ENCODE measurements around the gene ODF4. TPM values are rescaled to one million over a fixed set of nuclear protein-coding genes. Genes with fewer than 3 reads are reported as not detected.

Gene ODF4
- total RNA-seq, 1 donor from 2014 or later, result not detected

DNA sequence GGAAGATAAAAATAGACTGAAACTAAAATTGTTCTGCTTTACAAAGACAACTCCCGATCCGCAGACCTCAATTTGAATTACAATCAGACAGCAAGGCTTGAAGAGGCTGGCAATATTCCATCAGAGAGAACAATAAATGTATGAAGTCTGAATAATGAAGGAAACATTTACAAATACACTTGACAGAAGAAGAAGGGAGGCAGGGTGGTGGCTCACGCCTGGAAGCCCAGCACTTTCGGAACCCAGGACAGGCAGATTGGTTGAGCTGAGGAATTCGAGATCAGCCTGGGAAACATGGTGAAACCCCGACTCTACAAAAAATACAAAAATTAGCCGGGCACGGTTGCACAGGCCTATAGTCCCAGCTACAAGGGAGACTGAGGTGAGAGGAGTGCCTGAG lies 14.6 kb downstream of the ODF4 start:
- Mint-ChIP-seq H3K27ac (ENCODE audit: unreplicated experiment) (no peak overlapping the region), H3K4me1 (ENCODE audit: unreplicated experiment) (peaks cover 12% of the 10 kb centered on the region), H3K36me3 (ENCODE audit: low read depth, unreplicated experiment) (no peaks in the 10 kb centered on the region), H3K4me3 (ENCODE audit: unreplicated experiment) (no peak overlapping the region), H3K27me3 (ENCODE audit: unreplicated experiment) (no peaks in the 10 kb centered on the region), H3K9me3 (ENCODE audit: unreplicated experiment) (no peaks in the 10 kb centered on the region)
- TF ChIP-seq, protein P1, sequence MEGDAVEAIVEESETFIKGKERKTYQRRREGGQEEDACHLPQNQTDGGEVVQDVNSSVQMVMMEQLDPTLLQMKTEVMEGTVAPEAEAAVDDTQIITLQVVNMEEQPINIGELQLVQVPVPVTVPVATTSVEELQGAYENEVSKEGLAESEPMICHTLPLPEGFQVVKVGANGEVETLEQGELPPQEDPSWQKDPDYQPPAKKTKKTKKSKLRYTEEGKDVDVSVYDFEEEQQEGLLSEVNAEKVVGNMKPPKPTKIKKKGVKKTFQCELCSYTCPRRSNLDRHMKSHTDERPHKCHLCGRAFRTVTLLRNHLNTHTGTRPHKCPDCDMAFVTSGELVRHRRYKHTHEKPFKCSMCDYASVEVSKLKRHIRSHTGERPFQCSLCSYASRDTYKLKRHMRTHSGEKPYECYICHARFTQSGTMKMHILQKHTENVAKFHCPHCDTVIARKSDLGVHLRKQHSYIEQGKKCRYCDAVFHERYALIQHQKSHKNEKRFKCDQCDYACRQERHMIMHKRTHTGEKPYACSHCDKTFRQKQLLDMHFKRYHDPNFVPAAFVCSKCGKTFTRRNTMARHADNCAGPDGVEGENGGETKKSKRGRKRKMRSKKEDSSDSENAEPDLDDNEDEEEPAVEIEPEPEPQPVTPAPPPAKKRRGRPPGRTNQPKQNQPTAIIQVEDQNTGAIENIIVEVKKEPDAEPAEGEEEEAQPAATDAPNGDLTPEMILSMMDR (IDR thresholded peaks at IDR 0.05; ENCODE audit: unreplicated experiment), result no peak
- DNase-seq (ENCODE audit: low spot score), result no peak

DNA sequence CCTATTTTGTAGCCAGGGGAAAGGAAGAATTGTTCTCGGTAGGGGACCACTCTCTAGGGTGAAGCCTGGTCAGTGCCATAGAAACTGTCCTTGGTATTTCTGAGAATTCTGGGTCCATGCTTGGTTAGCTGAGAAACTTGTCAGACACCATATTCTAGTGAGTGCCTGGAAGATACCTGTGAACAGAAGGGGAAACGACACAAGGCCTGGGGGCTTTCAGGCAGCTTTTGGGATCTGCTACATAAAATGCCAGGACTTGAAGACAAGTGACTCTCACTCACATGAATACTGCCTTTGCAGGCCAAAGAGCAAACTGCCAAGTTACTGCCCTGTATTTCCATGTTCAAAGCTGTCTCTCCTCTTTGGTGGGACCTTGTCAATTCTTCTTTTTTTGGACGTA lies 18.3 kb downstream of the ODF4 start:
- H3K27me3 Mint-ChIP-seq (ENCODE audit: unreplicated experiment), result peaks cover 1% of the 10 kb centered on the region
- TF ChIP-seq, protein P1 (IDR thresholded peaks at IDR 0.05; ENCODE audit: unreplicated experiment), result no peak
- no peak overlapping the region for H3K4me3 Mint-ChIP-seq (ENCODE audit: unreplicated experiment)
- H3K9me3 Mint-ChIP-seq (ENCODE audit: unreplicated experiment), result no peaks in the 10 kb centered on the region
- no peaks in the 10 kb centered on the region for H3K36me3 Mint-ChIP-seq (ENCODE audit: low read depth, unreplicated experiment)
- H3K27ac Mint-ChIP-seq (ENCODE audit: unreplicated experiment), result peak overlapping the region; percentile 100
- no peak for DNase-seq (ENCODE audit: low spot score)
- H3K4me1 Mint-ChIP-seq (ENCODE audit: unreplicated experiment), result peaks cover 47% of the 10 kb centered on the region

DNA sequence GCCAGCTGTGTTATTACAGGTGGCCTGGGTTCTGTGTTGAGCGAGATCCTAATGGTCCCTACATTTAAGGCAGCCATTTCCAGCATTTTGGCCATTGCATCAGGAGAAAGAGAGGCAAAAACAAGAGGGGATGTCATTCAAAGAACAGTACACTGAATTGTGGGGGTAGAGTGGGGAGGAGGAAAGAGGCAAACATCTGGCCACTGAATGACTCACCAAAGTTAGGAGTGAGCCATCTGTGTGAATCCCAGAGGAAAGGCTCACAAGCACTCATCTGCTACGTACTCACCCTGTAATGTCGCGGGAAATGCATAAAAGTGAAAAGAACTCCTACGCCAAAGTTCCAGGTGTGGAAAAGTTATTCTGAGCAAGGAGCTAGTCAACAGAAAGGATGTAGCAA lies 20.1 kb downstream of the ODF4 start:
- Mint-ChIP-seq H3K9me3 (ENCODE audit: unreplicated experiment) (no peaks in the 10 kb centered on the region), H3K27me3 (ENCODE audit: unreplicated experiment) (peaks cover 1% of the 10 kb centered on the region), H3K36me3 (ENCODE audit: low read depth, unreplicated experiment) (no peaks in the 10 kb centered on the region), H3K27ac (ENCODE audit: unreplicated experiment) (peak overlapping the region; percentile 100), H3K4me3 (ENCODE audit: unreplicated experiment) (peak overlapping the region; percentile 81), H3K4me1 (ENCODE audit: unreplicated experiment) (peaks cover 48% of the 10 kb centered on the region)
- DNase-seq (ENCODE audit: low spot score), result peak; percentile 31
- TF ChIP-seq, protein P1 (IDR thresholded peaks at IDR 0.05; ENCODE audit: unreplicated experiment), result no peak

DNA sequence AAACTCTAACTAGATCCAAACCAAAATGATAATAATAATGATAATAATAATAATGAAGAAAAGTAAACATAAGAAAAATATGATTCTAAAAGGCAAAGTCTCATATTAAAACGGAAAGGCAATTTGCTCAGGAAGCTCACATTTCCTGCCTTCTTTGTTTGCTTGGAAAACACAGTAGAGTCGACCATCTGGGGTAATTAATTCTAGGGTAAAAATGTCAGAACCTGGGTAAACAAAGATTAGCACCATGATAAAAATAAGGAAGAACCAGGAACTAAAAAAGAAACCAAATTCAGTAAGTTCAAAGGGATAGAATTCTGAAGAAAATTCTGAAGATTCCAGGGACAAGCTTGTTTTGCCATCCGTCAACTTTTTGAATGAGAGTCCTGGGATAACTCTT lies 20.6 kb downstream of the ODF4 start:
- no peaks in the 10 kb centered on the region for H3K9me3 Mint-ChIP-seq (ENCODE audit: unreplicated experiment)
- H3K4me3 Mint-ChIP-seq (ENCODE audit: unreplicated experiment), result peak overlapping the region; percentile 70
- no peaks in the 10 kb centered on the region for H3K36me3 Mint-ChIP-seq (ENCODE audit: low read depth, unreplicated experiment)
- peaks cover 48% of the 10 kb centered on the region for H3K4me1 Mint-ChIP-seq (ENCODE audit: unreplicated experiment)
- DNase-seq (ENCODE audit: low spot score), result no peak
- peak overlapping the region; percentile 100 for H3K27ac Mint-ChIP-seq (ENCODE audit: unreplicated experiment)
- TF ChIP-seq, protein P1 (IDR thresholded peaks at IDR 0.05; ENCODE audit: unreplicated experiment), result no peak
- H3K27me3 Mint-ChIP-seq (ENCODE audit: unreplicated experiment), result peaks cover 1% of the 10 kb centered on the region

DNA sequence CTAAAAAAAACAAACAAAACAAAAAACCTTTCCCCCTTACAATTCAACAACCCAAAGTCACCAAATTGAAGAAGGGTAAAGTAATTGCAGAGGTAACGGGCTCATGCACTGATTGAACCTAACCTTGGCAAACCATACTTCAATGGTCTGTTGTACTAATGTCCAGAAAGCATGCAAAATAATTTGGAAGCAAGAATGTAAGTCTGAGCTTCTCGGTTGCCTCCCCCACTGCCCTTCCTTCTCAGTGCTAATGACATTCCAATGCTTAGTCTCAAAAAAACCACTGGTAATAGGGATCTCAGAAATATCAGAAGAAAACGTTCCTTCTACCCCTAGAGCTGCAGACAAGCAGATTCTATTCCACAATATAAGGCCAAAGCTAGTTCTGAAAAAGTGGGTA lies 21.1 kb downstream of the ODF4 start:
- Mint-ChIP-seq H3K36me3 (ENCODE audit: low read depth, unreplicated experiment) (no peaks in the 10 kb centered on the region), H3K9me3 (ENCODE audit: unreplicated experiment) (no peaks in the 10 kb centered on the region), H3K27ac (ENCODE audit: unreplicated experiment) (peak overlapping the region; percentile 100), H3K4me3 (ENCODE audit: unreplicated experiment) (peak overlapping the region; percentile 70), H3K4me1 (ENCODE audit: unreplicated experiment) (peaks cover 50% of the 10 kb centered on the region), H3K27me3 (ENCODE audit: unreplicated experiment) (peaks cover 1% of the 10 kb centered on the region)
- no peak for DNase-seq (ENCODE audit: low spot score)
- TF ChIP-seq, protein P1 (IDR thresholded peaks at IDR 0.05; ENCODE audit: unreplicated experiment), result no peak

Data from endothelial cell (in vitro differentiated cells).